Activated T-cell treated with anti-CD3 and anti-CD28 coated beads, Interleukin-2, amount 50 U/mL, for 24 hours (primary cell): ENCODE data around the gene ERCC8.

Experiments used
- DNase-seq: peaks from one replicate; pipeline ENCODE4 v3.0.0-alpha.2; 2020
- H3K27ac Mint-ChIP-seq: 2 replicates; pipeline ENCODE4 v1.8.0; 2020; ENCODE audit warnings: mild to moderate bottlenecking, mixed read lengths
- H3K27me3 Mint-ChIP-seq: 2 replicates; pipeline ENCODE4 v1.8.0; 2020; ENCODE audit warnings: mixed read lengths
- H3K36me3 Mint-ChIP-seq: 2 replicates; pipeline ENCODE4 v1.8.0; 2020; ENCODE audit warnings: low read depth, mixed read lengths
- H3K4me1 Mint-ChIP-seq: 2 replicates; pipeline ENCODE4 v1.8.0; 2020; ENCODE audit warnings: low read depth, mixed read lengths
- H3K4me3 Mint-ChIP-seq: 2 replicates; pipeline ENCODE4 v1.8.0; 2020; ENCODE audit warnings: mild to moderate bottlenecking, moderate library complexity, mixed read lengths
- H3K9me3 Mint-ChIP-seq: 2 replicates; pipeline ENCODE4 v1.8.0; 2020; ENCODE audit warnings: mixed read lengths

Gene ERCC8

DNA sequence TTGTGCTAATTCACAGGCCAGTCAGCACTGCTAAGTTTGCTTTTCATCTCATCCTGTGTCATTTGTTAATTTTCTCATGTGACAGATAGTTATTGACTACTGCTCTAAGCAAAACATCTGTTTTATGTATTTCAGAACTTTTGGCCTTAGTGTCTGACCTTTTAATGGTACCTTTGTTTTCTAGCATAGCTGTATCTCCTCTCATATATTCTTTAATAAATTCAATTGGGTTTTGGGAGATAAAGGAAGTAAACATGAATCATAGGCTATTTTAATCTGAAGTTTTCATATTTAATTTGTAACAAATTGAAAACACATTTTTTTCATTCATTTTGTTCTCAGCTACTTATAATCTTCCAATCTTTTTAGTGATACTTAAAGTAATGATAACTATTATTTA is 13.2 kb upstream of the ERCC8 start:
- H3K4me3 Mint-ChIP-seq: no peak overlapping the region
- peaks cover 10% of the 10 kb centered on the region for H3K4me1 Mint-ChIP-seq
- no peaks in the 10 kb centered on the region for H3K27me3 Mint-ChIP-seq
- no peak overlapping the region for H3K27ac Mint-ChIP-seq
- H3K9me3 Mint-ChIP-seq: peaks cover 7% of the 10 kb centered on the region
- DNase-seq: no peak
- no peaks in the 10 kb centered on the region for H3K36me3 Mint-ChIP-seq

DNA sequence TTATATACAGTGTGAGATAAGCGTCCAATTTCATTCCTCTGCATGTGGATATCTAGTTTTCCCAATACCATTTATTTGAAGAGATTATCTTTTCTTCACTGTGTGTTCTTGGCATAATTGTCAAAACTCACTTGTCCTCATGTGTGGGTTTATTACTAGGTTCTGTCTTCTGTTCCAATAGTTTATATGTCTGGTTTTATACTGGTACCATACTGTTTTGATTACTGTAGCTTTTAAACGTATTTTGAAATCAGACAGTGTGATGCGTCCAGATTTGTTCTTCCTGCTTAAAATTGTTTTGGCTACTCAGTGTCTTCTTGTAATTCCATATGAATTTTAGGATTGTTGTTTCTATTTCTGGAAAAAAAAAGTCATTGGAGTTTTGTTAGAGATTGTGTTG is 10.4 kb upstream of the ERCC8 start:
- peaks cover 4% of the 10 kb centered on the region for H3K36me3 Mint-ChIP-seq
- H3K4me3 Mint-ChIP-seq: no peak overlapping the region
- DNase-seq: no peak
- H3K9me3 Mint-ChIP-seq: peaks cover 7% of the 10 kb centered on the region
- H3K4me1 Mint-ChIP-seq: peaks cover 11% of the 10 kb centered on the region
- H3K27me3 Mint-ChIP-seq: no peaks in the 10 kb centered on the region
- no peak overlapping the region for H3K27ac Mint-ChIP-seq

DNA sequence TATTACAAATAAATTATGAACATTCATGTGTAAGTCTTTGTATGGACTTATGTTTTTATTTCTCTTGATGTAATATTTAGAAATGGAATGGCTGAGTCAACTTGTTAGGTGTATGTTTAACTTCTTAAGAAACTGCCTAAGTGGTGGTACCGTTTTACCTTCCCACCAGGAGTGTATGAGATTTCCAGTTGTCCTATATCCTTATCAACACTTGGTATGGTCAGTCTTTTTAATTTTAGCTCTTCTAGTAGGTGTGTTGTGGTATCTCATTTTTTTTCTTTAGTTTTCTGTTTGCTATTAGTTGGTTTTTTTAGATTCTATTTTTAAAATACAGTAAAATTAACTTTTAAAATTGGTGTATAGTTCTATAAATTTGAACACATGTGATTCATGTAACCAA is 3.9 kb upstream of the ERCC8 start:
- Mint-ChIP-seq H3K9me3 (no peaks in the 10 kb centered on the region), H3K4me1 (peaks cover 37% of the 10 kb centered on the region), H3K36me3 (peaks cover 27% of the 10 kb centered on the region), H3K4me3 (no peak overlapping the region), H3K27me3 (no peaks in the 10 kb centered on the region), H3K27ac (no peak overlapping the region)
- DNase-seq: no peak

DNA sequence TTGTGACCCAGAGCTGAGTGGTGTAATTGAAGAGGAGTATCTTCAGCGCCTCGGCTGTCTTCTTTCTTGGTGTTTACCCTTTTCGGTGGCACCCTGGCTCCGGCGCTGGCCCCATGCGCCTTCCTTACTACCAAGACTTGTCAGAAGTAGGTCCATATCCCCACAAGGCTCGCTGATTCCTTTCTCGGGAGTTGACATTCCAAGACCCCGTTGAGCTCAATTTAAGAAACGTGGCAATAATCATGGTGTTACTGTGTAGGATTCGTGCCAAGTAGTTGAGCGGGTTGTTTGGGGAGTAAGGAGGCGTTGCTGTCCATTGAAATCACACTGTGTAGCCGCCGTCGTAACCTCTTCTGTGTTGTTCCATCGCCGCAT is 930 bp upstream of the ERCC8 start:
- H3K4me3 Mint-ChIP-seq: no peak overlapping the region
- no peaks in the 10 kb centered on the region for H3K9me3 Mint-ChIP-seq
- H3K4me1 Mint-ChIP-seq: peaks cover 36% of the 10 kb centered on the region
- no peaks in the 10 kb centered on the region for H3K27me3 Mint-ChIP-seq
- no peak overlapping the region for H3K27ac Mint-ChIP-seq
- peaks cover 33% of the 10 kb centered on the region for H3K36me3 Mint-ChIP-seq
- DNase-seq: no peak

DNA sequence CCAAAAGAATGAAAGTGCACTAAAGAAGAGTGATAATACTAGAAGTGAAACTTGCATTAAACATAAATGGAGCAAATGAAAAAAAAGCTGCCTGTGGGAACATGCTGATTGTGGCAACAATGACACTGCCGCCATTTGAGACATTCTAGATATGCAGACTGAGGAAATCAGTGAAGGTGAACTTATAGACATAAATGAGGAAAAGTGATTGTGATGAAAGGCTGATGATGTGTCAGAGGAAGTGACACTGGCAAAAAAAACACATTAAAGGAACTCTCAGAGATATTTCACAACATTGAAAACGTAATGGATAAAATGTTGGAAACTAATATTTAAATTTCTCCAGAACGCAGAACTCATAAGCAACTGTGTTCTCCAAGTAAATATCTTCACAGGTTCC is 1.2 kb downstream of the ERCC8 start:
- H3K36me3 Mint-ChIP-seq: peaks cover 42% of the 10 kb centered on the region
- peaks cover 24% of the 10 kb centered on the region for H3K4me1 Mint-ChIP-seq
- no peaks in the 10 kb centered on the region for H3K9me3 Mint-ChIP-seq
- no peak overlapping the region for H3K4me3 Mint-ChIP-seq
- H3K27me3 Mint-ChIP-seq: no peaks in the 10 kb centered on the region
- no peak for DNase-seq
- peak overlapping the region; percentile 11 for H3K27ac Mint-ChIP-seq

DNA sequence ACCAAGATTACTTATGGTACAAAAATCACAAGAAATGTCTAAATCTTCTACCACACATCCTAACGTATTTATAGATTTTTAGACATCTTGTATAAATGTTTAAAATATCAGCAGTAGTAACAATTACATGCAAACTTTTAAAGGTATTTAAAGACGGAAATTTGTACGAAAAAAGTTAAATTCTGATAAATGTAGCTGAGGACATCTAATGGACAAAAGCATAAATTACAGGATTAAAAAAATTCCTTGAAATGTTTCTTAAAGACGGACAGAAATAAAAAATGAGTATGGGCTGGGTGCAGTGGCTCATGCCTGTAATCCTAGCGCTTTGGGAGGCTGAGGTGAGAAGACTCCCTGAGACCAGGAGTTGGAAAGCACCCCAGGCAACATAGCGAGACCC is 15.8 kb downstream of the ERCC8 start:
- DNase-seq: no peak
- H3K4me1 Mint-ChIP-seq: peaks cover 2% of the 10 kb centered on the region
- H3K27me3 Mint-ChIP-seq: no peaks in the 10 kb centered on the region
- no peak overlapping the region for H3K4me3 Mint-ChIP-seq
- H3K36me3 Mint-ChIP-seq: peaks cover 37% of the 10 kb centered on the region
- H3K9me3 Mint-ChIP-seq: no peaks in the 10 kb centered on the region
- H3K27ac Mint-ChIP-seq: no peak overlapping the region

DNA sequence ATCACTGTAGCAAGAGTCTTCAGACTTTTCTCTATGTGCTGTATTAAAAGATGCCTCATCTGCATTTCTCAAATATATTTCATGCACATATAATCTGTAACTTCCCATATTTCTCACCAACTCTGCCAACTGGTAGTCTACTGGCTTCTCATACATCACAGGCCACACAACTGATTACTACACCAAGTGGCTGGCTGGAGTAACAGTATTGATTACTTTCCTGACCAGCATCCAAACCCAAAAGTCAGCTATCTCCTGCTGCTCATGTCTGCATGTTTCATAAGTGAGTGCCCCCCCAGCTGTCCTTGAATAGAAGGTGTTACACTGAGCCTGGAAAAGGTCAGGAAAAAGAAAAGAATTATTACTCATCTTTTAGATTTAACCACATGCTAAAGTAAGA is 17.4 kb downstream of the ERCC8 start:
- H3K9me3 Mint-ChIP-seq: no peaks in the 10 kb centered on the region
- no peak overlapping the region for H3K4me3 Mint-ChIP-seq
- H3K36me3 Mint-ChIP-seq: peaks cover 46% of the 10 kb centered on the region
- DNase-seq: no peak
- no peak overlapping the region for H3K27ac Mint-ChIP-seq
- H3K27me3 Mint-ChIP-seq: no peaks in the 10 kb centered on the region
- H3K4me1 Mint-ChIP-seq: peaks cover 2% of the 10 kb centered on the region

DNA sequence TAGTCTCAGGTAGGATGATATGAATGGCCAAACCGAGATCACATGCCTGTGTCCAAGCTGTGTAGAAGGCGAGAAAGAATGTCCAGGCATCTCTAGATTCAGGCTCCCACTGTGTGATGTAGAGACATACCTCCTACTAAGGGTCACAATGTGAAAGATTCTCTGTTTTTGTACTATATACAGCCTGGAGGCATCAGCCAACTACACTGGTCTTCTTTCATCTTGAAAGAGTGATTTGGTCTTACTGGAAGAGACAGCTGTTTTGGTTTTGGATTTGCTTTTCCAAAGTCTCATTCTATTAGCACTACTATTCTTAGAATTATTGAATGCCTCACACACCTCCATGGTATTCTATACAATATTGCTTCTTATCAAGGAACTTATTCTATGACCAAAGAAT is 26.4 kb downstream of the ERCC8 start:
- Mint-ChIP-seq H3K9me3 (no peaks in the 10 kb centered on the region), H3K4me3 (no peak overlapping the region), H3K4me1 (no peaks in the 10 kb centered on the region), H3K27ac (no peak overlapping the region), H3K36me3 (peaks cover 78% of the 10 kb centered on the region), H3K27me3 (no peaks in the 10 kb centered on the region)
- no peak for DNase-seq

DNA sequence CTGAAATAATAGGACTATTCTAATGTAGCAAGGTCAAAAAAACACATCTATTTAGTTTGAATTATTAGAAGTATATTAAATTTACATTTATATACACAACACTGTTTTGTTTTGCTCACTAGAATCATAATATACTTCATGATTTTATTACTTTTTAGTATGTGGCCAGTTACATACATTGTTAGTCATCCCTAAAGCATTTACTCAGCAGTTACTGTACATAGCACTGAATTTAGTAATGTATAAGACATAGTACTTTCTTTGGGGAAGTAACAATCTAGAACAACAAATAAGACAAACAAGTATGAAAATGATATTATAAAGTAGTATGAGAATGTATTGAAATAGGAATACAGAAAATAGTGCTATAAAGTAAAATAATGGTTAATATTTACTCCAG is 28.2 kb downstream of the ERCC8 start:
- Mint-ChIP-seq H3K4me3 (no peak overlapping the region), H3K4me1 (no peaks in the 10 kb centered on the region), H3K27me3 (no peaks in the 10 kb centered on the region), H3K9me3 (no peaks in the 10 kb centered on the region), H3K36me3 (peaks cover 71% of the 10 kb centered on the region), H3K27ac (no peak overlapping the region)
- no peak for DNase-seq

DNA sequence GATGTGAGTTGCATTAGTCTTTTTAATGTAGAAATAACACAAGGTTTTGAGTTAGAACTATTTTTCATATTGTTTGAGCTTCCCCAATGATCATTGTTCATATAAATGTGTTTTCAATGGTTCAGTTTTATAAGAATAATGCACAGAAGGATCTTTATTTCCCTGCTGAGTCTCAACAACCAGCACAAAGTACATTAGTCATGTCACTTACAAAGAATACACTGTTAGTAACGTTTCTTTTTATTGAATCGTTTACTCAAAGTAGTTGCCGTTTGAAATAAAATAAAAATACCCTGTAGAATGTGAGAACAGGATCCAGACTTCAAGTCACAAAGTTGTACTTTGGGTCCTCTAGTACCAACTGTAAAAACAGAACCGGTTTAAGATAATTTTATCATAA is 41.5 kb downstream of the ERCC8 start:
- no peak for DNase-seq
- Mint-ChIP-seq H3K27me3 (no peaks in the 10 kb centered on the region), H3K36me3 (peaks cover 45% of the 10 kb centered on the region), H3K9me3 (no peaks in the 10 kb centered on the region), H3K4me1 (no peaks in the 10 kb centered on the region), H3K27ac (no peak overlapping the region), H3K4me3 (no peak overlapping the region)

DNA sequence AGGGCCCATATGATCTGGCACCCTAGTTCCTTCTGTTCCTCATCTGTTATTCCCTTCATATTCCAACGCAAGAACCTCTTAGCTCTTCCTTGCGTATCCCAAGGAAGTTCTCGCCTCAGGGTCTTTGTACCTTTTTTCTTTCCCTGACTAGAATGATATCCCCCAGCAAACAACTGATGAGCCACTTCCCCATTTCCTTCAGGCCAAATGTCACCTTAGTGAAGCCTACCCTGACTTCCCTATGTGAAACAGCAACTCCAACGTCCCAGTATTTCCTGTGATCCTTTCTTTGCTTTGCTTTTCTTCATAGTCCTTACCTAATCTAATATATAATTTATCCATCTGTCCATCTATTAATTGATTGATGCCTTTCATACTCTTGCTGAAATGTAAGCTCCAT is 47.9 kb downstream of the ERCC8 start:
- no peak for DNase-seq
- Mint-ChIP-seq H3K27ac (no peak overlapping the region), H3K9me3 (no peaks in the 10 kb centered on the region), H3K4me3 (no peak overlapping the region), H3K4me1 (no peaks in the 10 kb centered on the region), H3K36me3 (peaks cover 83% of the 10 kb centered on the region), H3K27me3 (no peaks in the 10 kb centered on the region)

DNA sequence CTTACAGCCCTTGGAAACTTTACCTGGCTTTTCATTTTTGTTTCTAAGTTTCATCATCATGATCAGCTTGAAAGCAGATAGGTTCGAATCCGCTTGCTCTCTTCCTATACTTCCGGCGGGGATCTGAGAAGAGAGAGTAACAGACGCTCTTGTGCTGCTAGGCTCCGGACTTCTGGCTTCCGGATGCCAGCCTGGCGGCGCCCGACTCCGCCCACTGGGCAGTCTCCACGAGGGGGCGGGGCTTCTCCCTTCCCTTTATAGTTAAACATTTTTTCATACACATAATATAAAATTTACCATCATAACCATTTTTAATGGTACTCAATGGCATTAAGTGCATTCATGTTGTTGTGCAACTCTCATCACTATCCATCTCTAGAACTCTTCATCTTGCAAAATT is 51.3 kb downstream of the ERCC8 start:
- no peak for DNase-seq
- H3K36me3 Mint-ChIP-seq: peaks cover 83% of the 10 kb centered on the region
- peaks cover 4% of the 10 kb centered on the region for H3K4me1 Mint-ChIP-seq
- no peaks in the 10 kb centered on the region for H3K9me3 Mint-ChIP-seq
- H3K27me3 Mint-ChIP-seq: no peaks in the 10 kb centered on the region
- no peak overlapping the region for H3K27ac Mint-ChIP-seq
- H3K4me3 Mint-ChIP-seq: no peak overlapping the region

DNA sequence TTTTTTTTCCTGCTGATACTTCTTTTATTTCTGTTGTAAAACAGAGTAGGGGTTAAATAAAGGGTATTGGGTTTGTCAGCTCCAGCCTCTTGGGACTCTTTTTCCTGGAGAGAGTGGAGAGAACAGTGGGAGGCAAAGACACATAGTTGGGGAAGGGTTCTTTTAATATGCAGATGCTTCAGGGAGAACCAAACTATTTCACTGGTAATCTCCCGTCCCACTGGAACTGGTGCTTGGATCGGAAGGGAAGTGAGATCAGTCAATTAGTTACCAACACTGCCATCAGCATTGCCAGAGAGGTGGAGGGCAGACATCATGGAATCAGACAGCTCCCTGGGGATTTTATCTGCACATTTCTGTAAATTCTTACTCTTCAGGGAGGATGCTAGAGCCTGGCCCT is 53.2 kb downstream of the ERCC8 start:
- no peak for DNase-seq
- H3K9me3 Mint-ChIP-seq: no peaks in the 10 kb centered on the region
- H3K27ac Mint-ChIP-seq: no peak overlapping the region
- H3K4me1 Mint-ChIP-seq: peaks cover 7% of the 10 kb centered on the region
- peaks cover 81% of the 10 kb centered on the region for H3K36me3 Mint-ChIP-seq
- H3K4me3 Mint-ChIP-seq: no peak overlapping the region
- no peaks in the 10 kb centered on the region for H3K27me3 Mint-ChIP-seq

DNA sequence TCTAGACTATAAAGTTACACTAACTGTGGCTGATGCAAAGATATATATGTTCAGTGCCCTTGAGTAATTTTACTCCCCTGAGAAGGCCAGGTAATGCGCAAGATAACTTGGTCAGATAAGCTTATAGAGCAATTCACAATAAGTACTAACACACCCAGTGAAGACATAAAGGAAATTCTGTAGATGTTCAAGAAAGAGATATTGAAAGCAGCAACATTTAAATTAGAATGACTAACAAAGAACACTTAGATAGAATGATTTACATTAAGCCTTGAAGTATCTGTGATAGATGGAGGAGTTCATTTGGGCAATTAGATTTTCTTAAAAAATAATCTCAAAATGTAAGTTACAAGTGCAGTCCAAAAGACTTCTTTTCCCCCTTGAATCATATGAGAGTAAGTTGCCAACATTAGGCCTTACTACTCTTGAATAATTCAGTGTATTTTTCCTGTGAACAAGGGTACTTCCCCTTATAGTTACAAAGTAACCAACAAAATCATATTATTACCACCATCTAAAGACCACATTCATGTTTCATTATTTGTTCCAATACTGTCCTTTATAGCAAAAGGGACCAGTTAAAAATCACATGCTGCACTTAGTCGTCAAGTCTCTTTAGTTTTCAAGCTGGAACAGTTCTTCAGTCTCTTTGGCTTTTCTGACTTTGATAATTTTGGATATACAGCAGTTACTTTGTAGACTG is 56.4 kb downstream of the ERCC8 start:
- no peaks in the 10 kb centered on the region for H3K27me3 Mint-ChIP-seq
- H3K9me3 Mint-ChIP-seq: peaks cover under 1% of the 10 kb centered on the region
- no peak for DNase-seq
- H3K4me3 Mint-ChIP-seq: no peak overlapping the region
- peaks cover 76% of the 10 kb centered on the region for H3K36me3 Mint-ChIP-seq
- H3K4me1 Mint-ChIP-seq: peaks cover 7% of the 10 kb centered on the region
- H3K27ac Mint-ChIP-seq: no peak overlapping the region

DNA sequence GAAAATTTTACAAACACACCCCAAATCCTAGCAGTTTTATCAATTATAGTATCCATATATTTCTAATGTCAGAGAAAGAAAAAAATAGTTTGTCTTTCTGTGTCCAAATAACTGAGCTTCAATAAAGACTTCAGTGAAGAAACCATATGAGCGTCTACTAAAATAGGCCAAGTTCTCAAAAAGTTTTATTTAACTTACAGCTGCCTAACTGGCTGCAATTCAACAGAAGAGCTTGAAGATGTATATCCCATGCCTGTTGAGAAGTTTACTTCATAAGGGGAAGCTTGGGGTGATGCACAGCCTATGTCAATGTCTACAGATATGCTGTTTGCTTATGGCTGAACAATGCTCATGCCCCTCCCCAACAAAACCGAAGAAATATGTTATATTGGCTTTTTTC is 57.1 kb downstream of the ERCC8 start:
- Mint-ChIP-seq H3K36me3 (peaks cover 73% of the 10 kb centered on the region), H3K27me3 (no peaks in the 10 kb centered on the region), H3K9me3 (peaks cover 4% of the 10 kb centered on the region), H3K4me1 (peaks cover 7% of the 10 kb centered on the region), H3K27ac (no peak overlapping the region), H3K4me3 (no peak overlapping the region)
- no peak for DNase-seq

DNA sequence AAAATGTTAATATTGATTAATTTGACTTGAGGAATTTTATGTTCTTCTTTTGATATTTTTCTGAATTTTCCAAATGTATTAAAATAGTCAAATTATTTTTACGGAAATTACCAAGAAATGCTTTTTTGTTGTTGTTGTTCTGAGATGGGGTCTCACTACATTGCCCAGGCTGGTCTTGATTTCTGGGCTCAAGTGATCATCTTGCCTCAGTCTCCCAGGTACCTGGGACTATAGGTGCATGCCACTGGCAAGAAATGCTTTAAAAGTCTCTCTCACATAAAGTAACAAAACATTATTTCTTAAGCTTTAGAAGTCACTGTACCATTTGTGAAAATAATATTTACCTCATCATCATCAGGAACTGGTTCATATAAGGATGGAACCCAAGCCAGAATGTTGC is 57.8 kb downstream of the ERCC8 start:
- no peak for DNase-seq
- Mint-ChIP-seq H3K4me3 (no peak overlapping the region), H3K9me3 (peaks cover 4% of the 10 kb centered on the region), H3K4me1 (peaks cover 7% of the 10 kb centered on the region), H3K27ac (no peak overlapping the region), H3K36me3 (peaks cover 70% of the 10 kb centered on the region), H3K27me3 (no peaks in the 10 kb centered on the region)
